ENCODE data around the gene POLR3A.

Gene POLR3A

DNA sequence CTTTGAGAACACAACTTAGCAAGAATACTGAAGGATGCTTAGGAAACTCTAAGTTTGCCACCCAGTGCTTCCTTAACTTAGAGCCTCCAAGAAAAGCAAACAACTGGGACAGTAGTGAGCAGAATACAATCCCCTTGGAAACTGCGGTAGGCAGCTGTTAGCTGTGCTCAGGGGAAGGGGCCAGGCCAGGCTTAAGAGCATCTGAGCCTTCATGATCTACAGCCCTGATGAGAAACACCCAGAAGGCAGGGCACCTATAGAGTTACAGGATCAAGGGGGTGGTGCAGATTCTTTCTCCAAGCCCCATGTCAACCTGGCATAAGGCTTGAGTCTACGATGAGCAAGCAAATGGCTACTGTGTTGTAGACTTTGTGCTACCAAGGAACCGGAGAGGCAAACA is 51.4 kb downstream of the POLR3A start:
- H3K9me3 ChIP-seq (ENCODE audit: insufficient read depth, low read length) = no peaks in the 10 kb centered on the region
- H3F3A ChIP-seq (ENCODE audit: insufficient read depth) = no peaks in the 10 kb centered on the region
- H3K36me3 ChIP-seq (ENCODE audit: low read length) = peaks cover 9% of the 10 kb centered on the region; the same call in 1 of the 2 replicates
- no peaks in the 10 kb centered on the region for H3K27me3 ChIP-seq (ENCODE audit: low read length)
- H3K4me3 ChIP-seq (ENCODE audit: insufficient read depth, low read length, poor library complexity, severe bottlenecking) = no peak overlapping the region
- H3K27ac ChIP-seq (ENCODE audit: low read depth, low read length) = no peak overlapping the region
- H3K9me2 ChIP-seq (replicated peaks; ENCODE audit: insufficient read depth, low read length) = no peaks in the 10 kb centered on the region
- H3K9ac ChIP-seq (ENCODE audit: low read length) = no peak overlapping the region
- no peaks in the 10 kb centered on the region for H4K20me1 ChIP-seq (ENCODE audit: low read depth, low read length)
- H2AFZ ChIP-seq (ENCODE audit: low read depth, low read length, severe bottlenecking) = no peak overlapping the region
- TF ChIP-seq, protein P1, sequence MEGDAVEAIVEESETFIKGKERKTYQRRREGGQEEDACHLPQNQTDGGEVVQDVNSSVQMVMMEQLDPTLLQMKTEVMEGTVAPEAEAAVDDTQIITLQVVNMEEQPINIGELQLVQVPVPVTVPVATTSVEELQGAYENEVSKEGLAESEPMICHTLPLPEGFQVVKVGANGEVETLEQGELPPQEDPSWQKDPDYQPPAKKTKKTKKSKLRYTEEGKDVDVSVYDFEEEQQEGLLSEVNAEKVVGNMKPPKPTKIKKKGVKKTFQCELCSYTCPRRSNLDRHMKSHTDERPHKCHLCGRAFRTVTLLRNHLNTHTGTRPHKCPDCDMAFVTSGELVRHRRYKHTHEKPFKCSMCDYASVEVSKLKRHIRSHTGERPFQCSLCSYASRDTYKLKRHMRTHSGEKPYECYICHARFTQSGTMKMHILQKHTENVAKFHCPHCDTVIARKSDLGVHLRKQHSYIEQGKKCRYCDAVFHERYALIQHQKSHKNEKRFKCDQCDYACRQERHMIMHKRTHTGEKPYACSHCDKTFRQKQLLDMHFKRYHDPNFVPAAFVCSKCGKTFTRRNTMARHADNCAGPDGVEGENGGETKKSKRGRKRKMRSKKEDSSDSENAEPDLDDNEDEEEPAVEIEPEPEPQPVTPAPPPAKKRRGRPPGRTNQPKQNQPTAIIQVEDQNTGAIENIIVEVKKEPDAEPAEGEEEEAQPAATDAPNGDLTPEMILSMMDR (IDR thresholded peaks at IDR 0.05; ENCODE audit: insufficient read depth, low read length, poor library complexity, severe bottlenecking) = no peak
- no peak for TF ChIP-seq EZH2phosphoT487 (conservative IDR thresholded peaks at IDR 0.05; ENCODE audit: low read length)
- H3K4me2 ChIP-seq (ENCODE audit: low read depth, low read length, poor library complexity, severe bottlenecking) = no peak overlapping the region
- no peaks in the 10 kb centered on the region for H3K79me2 ChIP-seq (ENCODE audit: insufficient read depth, low read length)

DNA sequence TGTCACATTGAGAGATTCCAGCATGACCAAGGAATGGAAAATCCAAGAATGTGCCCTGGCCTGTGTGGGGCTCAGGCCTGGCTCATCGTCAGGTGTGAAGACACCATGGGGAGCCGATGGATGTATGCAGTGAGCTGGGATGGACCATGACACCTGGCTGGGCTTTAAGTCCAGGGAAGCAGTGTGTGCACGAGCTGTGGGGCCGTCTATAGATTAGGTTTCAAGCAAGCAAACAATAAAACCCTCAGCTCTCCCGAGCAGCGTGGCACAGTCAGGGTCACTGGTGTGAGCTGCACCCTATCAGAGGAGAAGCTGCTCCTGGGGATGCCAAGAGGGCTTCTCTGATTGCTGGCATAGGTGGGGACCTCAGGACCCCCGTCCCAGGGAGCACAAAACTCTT is 52.3 kb downstream of the POLR3A start:
- Histone ChIP-seq H3K27ac (ENCODE audit: low read depth, low read length) (no peak overlapping the region), H3K27me3 (ENCODE audit: low read length) (no peaks in the 10 kb centered on the region), H3K9me2 (replicated peaks; ENCODE audit: insufficient read depth, low read length) (no peaks in the 10 kb centered on the region), H4K20me1 (ENCODE audit: low read depth, low read length) (no peaks in the 10 kb centered on the region), H3K79me2 (ENCODE audit: insufficient read depth, low read length) (no peaks in the 10 kb centered on the region), H3K9ac (ENCODE audit: low read length) (no peak overlapping the region), H3K36me3 (ENCODE audit: low read length) (peaks cover 9% of the 10 kb centered on the region; the same call in 1 of the 2 replicates), H3K9me3 (ENCODE audit: insufficient read depth, low read length) (no peaks in the 10 kb centered on the region), H3K4me3 (ENCODE audit: insufficient read depth, low read length, poor library complexity, severe bottlenecking) (no peak overlapping the region), H3K4me2 (ENCODE audit: low read depth, low read length, poor library complexity, severe bottlenecking) (no peak overlapping the region), H2AFZ (ENCODE audit: low read depth, low read length, severe bottlenecking) (no peak overlapping the region), H3F3A (ENCODE audit: insufficient read depth) (no peaks in the 10 kb centered on the region)
- TF ChIP-seq EZH2phosphoT487 (conservative IDR thresholded peaks at IDR 0.05; ENCODE audit: low read length) = no peak

DNA sequence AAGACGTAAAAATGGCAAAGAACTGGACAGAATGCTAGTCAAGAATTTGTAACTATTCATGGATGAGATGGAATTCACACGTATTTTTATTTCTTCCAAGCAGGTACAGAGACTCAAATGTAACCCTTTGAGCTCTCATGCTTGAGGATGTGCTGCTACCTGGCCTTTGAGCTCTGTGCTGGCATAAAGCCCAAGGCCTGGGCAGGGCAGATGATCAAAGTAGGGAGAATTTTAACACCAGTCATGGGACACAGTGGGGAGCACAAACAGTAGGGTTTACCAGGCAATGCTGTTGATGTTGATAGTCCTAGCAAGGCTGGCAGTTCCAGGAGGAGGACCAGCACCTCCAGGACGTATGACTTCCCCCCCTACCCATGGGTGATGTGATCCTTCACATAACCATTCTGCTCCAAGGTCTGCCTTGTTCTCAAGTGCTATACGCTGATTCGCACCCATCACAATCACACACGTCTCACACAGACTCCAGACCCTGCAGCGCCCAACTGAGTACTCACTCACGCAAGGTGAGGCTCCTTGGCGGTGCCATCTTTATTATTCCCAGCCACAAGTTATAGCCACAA is 54.1 kb downstream of the POLR3A start:
- Histone ChIP-seq H3K9me2 (replicated peaks; ENCODE audit: insufficient read depth, low read length) (no peaks in the 10 kb centered on the region), H3K4me2 (ENCODE audit: low read depth, low read length, poor library complexity, severe bottlenecking) (no peak overlapping the region), H3F3A (ENCODE audit: insufficient read depth) (no peaks in the 10 kb centered on the region), H3K36me3 (ENCODE audit: low read length) (no peaks in the 10 kb centered on the region), H3K79me2 (ENCODE audit: insufficient read depth, low read length) (no peaks in the 10 kb centered on the region), H3K9me3 (ENCODE audit: insufficient read depth, low read length) (no peaks in the 10 kb centered on the region), H3K27me3 (ENCODE audit: low read length) (no peaks in the 10 kb centered on the region), H2AFZ (ENCODE audit: low read depth, low read length, severe bottlenecking) (no peak overlapping the region), H4K20me1 (ENCODE audit: low read depth, low read length) (no peaks in the 10 kb centered on the region), H3K4me3 (ENCODE audit: insufficient read depth, low read length, poor library complexity, severe bottlenecking) (no peak overlapping the region), H3K9ac (ENCODE audit: low read length) (no peak overlapping the region), H3K27ac (ENCODE audit: low read depth, low read length) (no peak overlapping the region)
- TF ChIP-seq EZH2phosphoT487 (conservative IDR thresholded peaks at IDR 0.05; ENCODE audit: low read length) = no peak
- TF ChIP-seq, protein P1 (IDR thresholded peaks at IDR 0.05; ENCODE audit: insufficient read depth, low read length, poor library complexity, severe bottlenecking) = no peak

DNA sequence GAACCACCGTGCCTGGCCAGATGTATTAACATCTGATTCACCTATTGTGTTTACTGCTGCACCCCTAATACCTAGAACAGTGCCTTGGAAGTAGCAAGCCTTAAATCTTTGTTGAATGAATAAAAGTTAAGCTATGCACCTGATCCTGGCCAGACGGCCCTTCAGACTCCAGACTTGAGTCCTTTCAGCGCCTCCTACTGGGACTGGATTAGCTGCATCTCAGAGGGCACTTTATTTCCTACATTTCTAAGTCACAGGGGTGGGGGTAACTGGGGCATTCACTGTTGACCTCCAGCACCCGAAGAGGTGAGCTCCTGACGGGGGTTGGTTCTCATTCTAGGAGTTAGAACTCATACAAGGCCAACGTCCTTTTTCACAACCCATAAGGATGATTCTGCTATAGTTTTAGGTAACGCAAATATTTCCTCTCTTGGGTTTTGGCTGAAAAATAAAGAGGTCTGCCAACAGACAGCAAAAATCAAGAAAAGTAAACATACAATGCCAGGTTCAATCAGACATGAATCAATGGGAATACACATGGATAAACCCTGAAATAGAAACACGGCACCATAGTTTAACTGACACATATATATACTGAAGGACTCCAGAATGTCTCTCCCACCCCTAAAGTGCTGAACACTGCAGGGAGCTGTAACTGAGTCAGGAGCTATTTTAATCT is 54.8 kb downstream of the POLR3A start:
- Histone ChIP-seq H3K27me3 (ENCODE audit: low read length) (no peaks in the 10 kb centered on the region), H3K79me2 (ENCODE audit: insufficient read depth, low read length) (no peaks in the 10 kb centered on the region), H3K36me3 (ENCODE audit: low read length) (no peaks in the 10 kb centered on the region), H2AFZ (ENCODE audit: low read depth, low read length, severe bottlenecking) (no peak overlapping the region), H3K4me2 (ENCODE audit: low read depth, low read length, poor library complexity, severe bottlenecking) (no peak overlapping the region), H4K20me1 (ENCODE audit: low read depth, low read length) (no peaks in the 10 kb centered on the region), H3F3A (ENCODE audit: insufficient read depth) (no peaks in the 10 kb centered on the region), H3K9ac (ENCODE audit: low read length) (no peak overlapping the region), H3K9me2 (replicated peaks; ENCODE audit: insufficient read depth, low read length) (no peaks in the 10 kb centered on the region), H3K4me3 (ENCODE audit: insufficient read depth, low read length, poor library complexity, severe bottlenecking) (no peak overlapping the region), H3K9me3 (ENCODE audit: insufficient read depth, low read length) (no peaks in the 10 kb centered on the region), H3K27ac (ENCODE audit: low read depth, low read length) (no peak overlapping the region)
- TF ChIP-seq, protein P1 (IDR thresholded peaks at IDR 0.05; ENCODE audit: insufficient read depth, low read length, poor library complexity, severe bottlenecking) = no peak
- no peak for TF ChIP-seq EZH2phosphoT487 (conservative IDR thresholded peaks at IDR 0.05; ENCODE audit: low read length)

Data from SU-DHL-6 (cell line).